Measurements from ENCODE around the gene FOXP1. TPM values are rescaled to one million over a fixed set of nuclear protein-coding genes. Genes with fewer than 3 reads are reported as not detected.
A peak's percentile ranks its signal among the peaks of the same experiment; 100 is the strongest.

FOXP1 gene
- total and polyA plus RNA-seq, 9 of the 15 experiments (the other 6 are each of a cell fraction or from before 2014, with no cell fraction given), result 7.7 to 34.5 (median 13.7) TPM

- POLR2A ChIA-PET, result interaction anchor here (1.0 kb wide), 1 partner anchor 10 kb away, joined by 3 read pairs; no protein-coding TSS in a partner anchor
- CTCF ChIA-PET (ENCODE audit: low intra/inter-chr PET ratio), result no interaction called here
- peaks cover 57% of the 10 kb centered on the region for H3K79me2 ChIP-seq (ENCODE audit: control insufficient read depth, insufficient read depth, low read length)
Observed at GRCh38 chr3:71127052-71127831, 456.3 kb downstream of the FOXP1 start.

GRCh38 chr3:71125738-71126137 lies 457.8 kb downstream of the FOXP1 start:
- H3K9me1 ChIP-seq (ENCODE audit: control insufficient read depth, insufficient read depth, low read length), result no peaks in the 10 kb centered on the region
- H3K27me3 ChIP-seq (ENCODE audit: control insufficient read depth in 2 of 2, insufficient read depth in 2 of 2, low read length in 2 of 2), result no peaks in the 10 kb centered on the region
- peaks cover 0 to 6% of the 10 kb centered on the region in 2 experiments; a peak in 1 of 5 replicates for H3K4me1 ChIP-seq (replicated peaks in 1 of 2; ENCODE audit: control insufficient read depth in 2 of 2, insufficient read depth in 2 of 2, low read length in 2 of 2)
- H3K36me3 ChIP-seq (ENCODE audit: control insufficient read depth, insufficient read depth, low read length), result no peaks in the 10 kb centered on the region
- H3K9me3 ChIP-seq (replicated peaks; ENCODE audit: control insufficient read depth, insufficient read depth, low read depth, low read length), result no peaks in the 10 kb centered on the region
- no TSS peak for BruUV-seq (replicated peaks)
- no peak for DNase-seq (ENCODE audit: extremely low read depth in 1 of 4, low spot score in 3 of 4)
- WGBS (ENCODE audit: insufficient coverage, low coverage, missing lambda C conversion rate), result 100% methylated on average over 1 of the region's 1 CpG
- no peak overlapping the region for H2AFZ ChIP-seq (ENCODE audit: low read depth, low read length)
- TF ChIP-seq RBM25 (IDR thresholded peaks at IDR 0.05; ENCODE audit: low read depth, low read length, severe bottlenecking) (peak; percentile 91), KDM1A (IDR thresholded peaks at IDR 0.05) (peak; percentile 44 to 46; a peak in 1 of 4 replicates), CBFB (CRISPR knock-in tag; IDR thresholded peaks at IDR 0.05) (no peak)
- intact Hi-C loops (cut with micrococcal nuclease), result no loop called here
- no peak overlapping the region for H3K27ac ChIP-seq (ENCODE audit: extremely low read depth, low read depth, low read length)
- ChIA-PET POLR2A (no interaction called here), CTCF (ENCODE audit: low intra/inter-chr PET ratio) (no interaction called here)
- H3K9ac ChIP-seq (ENCODE audit: insufficient read depth in 1 of 2, low read depth in 2 of 2, low read length in 2 of 2), result no peak overlapping the region
- H4K20me1 ChIP-seq (replicated peaks; ENCODE audit: control insufficient read depth, insufficient read depth, low read length), result no peaks in the 10 kb centered on the region
- no peak for FAIRE-seq
- H3K79me2 ChIP-seq (ENCODE audit: control insufficient read depth, insufficient read depth, low read length), result peaks cover 57% of the 10 kb centered on the region
- no peak overlapping the region for H3K4me3 ChIP-seq
- ATAC-seq, result no peak
- no peak overlapping the region for H3K4me2 ChIP-seq (ENCODE audit: insufficient read depth, low read length)
- in situ Hi-C loops (cut with MboI), result no loop called here

More at GRCh38 chr3:71127052-71127831, 456.3 kb downstream of the FOXP1 start:
- 18% methylated on average over 7 of the region's 7 CpGs for WGBS (ENCODE audit: insufficient coverage, low coverage, missing lambda C conversion rate)
- peak overlapping the region in 1 of 2 experiments; percentile 74; a peak in 2 of 4 replicates for H3K9ac ChIP-seq (ENCODE audit: insufficient read depth in 1 of 2, low read depth in 2 of 2, low read length in 2 of 2)
- H3K4me1 ChIP-seq (replicated peaks in 1 of 2; ENCODE audit: control insufficient read depth in 2 of 2, insufficient read depth in 2 of 2, low read length in 2 of 2), result peaks cover 0 to 15% of the 10 kb centered on the region in 2 experiments; a peak in 2 of 5 replicates
- ATAC-seq (peak; percentile 30), DNase-seq (ENCODE audit: extremely low read depth in 1 of 4, low spot score in 3 of 4) (peak in 2 of 4 experiments; percentile 13 to 33), FAIRE-seq (peak; percentile 40)
- H3K36me3 ChIP-seq (ENCODE audit: control insufficient read depth, insufficient read depth, low read length), result no peaks in the 10 kb centered on the region
- peak overlapping the region; percentile 64 for H3K4me2 ChIP-seq (ENCODE audit: insufficient read depth, low read length)
- intact Hi-C loops (cut with micrococcal nuclease), result no loop called here
- BruUV-seq (replicated peaks), result no TSS peak
- TF ChIP-seq NRF1 (conservative IDR thresholded peaks at IDR 0.05 in 1 of 2, IDR thresholded peaks at IDR 0.05 in 1 of 2) (peak in 1 of 2 experiments; percentile 17; a peak in 1 of 4 replicates), PRMT5 (CRISPR knock-in tag; IDR thresholded peaks at IDR 0.05) (no peak), GABPA (tag; conservative IDR thresholded peaks at IDR 0.05; ENCODE audit: low read depth) (0 out of 2 replicates have a peak, but pooled peaks have one; percentile 26)
- no peaks in the 10 kb centered on the region for H4K20me1 ChIP-seq (replicated peaks; ENCODE audit: control insufficient read depth, insufficient read depth, low read length)
- peak overlapping the region; percentile 83; the same call in 2 of the 3 replicates for H3K27ac ChIP-seq (ENCODE audit: extremely low read depth, low read depth, low read length)
- H2AFZ ChIP-seq (ENCODE audit: low read depth, low read length), result peak overlapping the region; percentile 41; the same call in 1 of the 2 replicates
- in situ Hi-C loops (cut with MboI), result no loop called here
- H3K9me1 ChIP-seq (ENCODE audit: control insufficient read depth, insufficient read depth, low read length), result no peaks in the 10 kb centered on the region
- H3K4me3 ChIP-seq, result peak overlapping the region; percentile 12; the same call in 1 of the 2 replicates
- H3K9me3 ChIP-seq (replicated peaks; ENCODE audit: control insufficient read depth, insufficient read depth, low read depth, low read length), result no peaks in the 10 kb centered on the region
- no peaks in the 10 kb centered on the region for H3K27me3 ChIP-seq (ENCODE audit: control insufficient read depth in 2 of 2, insufficient read depth in 2 of 2, low read length in 2 of 2)
